H9 (cell line): ENCODE measurements around the gene GNLY. TPM values are rescaled to one million over a fixed set of nuclear protein-coding genes. Genes with fewer than 3 reads are reported as not detected.

Experiments
- DNase-seq: peaks from one replicate; pipeline ENCODE4 v3.0.0-alpha.2; 2017
- H2AFZ ChIP-seq: one replicate; pipeline ENCODE4 v1.6.1; 2013; ENCODE audit warnings: mild to moderate bottlenecking, low read length, control low read depth, moderate library complexity
- H2AK5ac ChIP-seq: 2 replicates; pipeline ENCODE4 v1.6.1; 2013; ENCODE audit warnings: low read length, control low read depth, mixed read lengths; ENCODE audit not compliant: insufficient read length
- H2BK120ac ChIP-seq: one replicate; pipeline ENCODE4 v1.6.1; 2013; ENCODE audit warnings: low read depth, mild to moderate bottlenecking, low read length, control low read depth, inconsistent platforms; ENCODE audit not compliant: poor library complexity, severe bottlenecking
- H2BK12ac ChIP-seq: 2 replicates; pipeline ENCODE4 v1.6.1; 2013; ENCODE audit warnings: low read length, control low read depth, mixed read lengths, low read depth; ENCODE audit not compliant: insufficient read length
- H2BK15ac ChIP-seq: 2 replicates; pipeline ENCODE4 v1.6.1; 2013; ENCODE audit warnings: low read depth, low read length, control low read depth
- H2BK20ac ChIP-seq: one replicate; pipeline ENCODE4 v1.6.1; 2013; ENCODE audit warnings: low read depth, mild to moderate bottlenecking, low read length, control low read depth, inconsistent platforms; ENCODE audit not compliant: poor library complexity, severe bottlenecking
- H2BK5ac ChIP-seq: 2 replicates; pipeline ENCODE4 v1.6.1; 2013; ENCODE audit warnings: low read length, control low read depth, mixed read lengths; ENCODE audit not compliant: insufficient read length
- H3K14ac ChIP-seq: 2 replicates; pipeline ENCODE4 v1.6.1; 2013; ENCODE audit warnings: low read length, control low read depth; ENCODE audit not compliant: insufficient read depth
- H3K18ac ChIP-seq: 2 replicates; pipeline ENCODE4 v1.6.1; 2013; ENCODE audit warnings: low read depth, mild to moderate bottlenecking, mixed read lengths, low read length, control low read depth; ENCODE audit not compliant: insufficient read length
- H3K23ac ChIP-seq: 2 replicates; pipeline ENCODE4 v1.6.1; 2013; ENCODE audit warnings: low read length, control low read depth, mixed read lengths, low read depth; ENCODE audit not compliant: insufficient read length
- H3K23me2 ChIP-seq: 2 replicates; pipeline ENCODE4 v1.6.1; 2013; ENCODE audit warnings: low read depth, mild to moderate bottlenecking, mixed read lengths, low read length, control low read depth; ENCODE audit not compliant: insufficient read length, poor library complexity, severe bottlenecking
- H3K27ac ChIP-seq: 2 replicates; pipeline ENCODE4 v1.5.1; 2013; ENCODE audit warnings: low read length, control low read depth, mixed read lengths, low read depth; ENCODE audit not compliant: insufficient read length
- H3K27me3 ChIP-seq: 2 replicates; pipeline ENCODE4 v1.6.1; 2013; ENCODE audit warnings: low read length, control low read depth, inconsistent platforms; ENCODE audit not compliant: insufficient read depth
- H3K4ac ChIP-seq: 2 replicates; pipeline ENCODE4 v1.6.1; 2013; ENCODE audit warnings: low read depth, mild to moderate bottlenecking, control low read depth, inconsistent platforms, low read length, moderate library complexity
- H3K4me1 ChIP-seq: 2 replicates; pipeline ENCODE4 v1.6.1; 2013; ENCODE audit warnings: low read length, control low read depth, inconsistent platforms; ENCODE audit not compliant: insufficient read depth
- H3K4me2 ChIP-seq: 2 replicates; pipeline ENCODE4 v1.6.1; 2013; ENCODE audit warnings: low read length, control low read depth, mixed read lengths; ENCODE audit not compliant: insufficient read length, insufficient read depth
- H3K56ac ChIP-seq: 2 replicates; pipeline ENCODE4 v1.6.1; 2013; ENCODE audit warnings: low read depth, mild to moderate bottlenecking, mixed read lengths, low read length, control low read depth; ENCODE audit not compliant: insufficient read length
- H3K79me1 ChIP-seq: 2 replicates; pipeline ENCODE4 v1.6.1; 2013; ENCODE audit warnings: low read depth, mild to moderate bottlenecking, moderate library complexity, low read length, control low read depth, inconsistent platforms; ENCODE audit not compliant: insufficient read depth, poor library complexity, severe bottlenecking
- H3K79me2 ChIP-seq: 2 replicates; pipeline ENCODE4 v1.6.1; 2013; ENCODE audit warnings: low read length, control low read depth, inconsistent platforms; ENCODE audit not compliant: insufficient read depth
- H3K9ac ChIP-seq: 2 replicates; pipeline ENCODE4 v1.6.1; 2013; ENCODE audit warnings: low read length, control low read depth, mixed read lengths; ENCODE audit not compliant: insufficient read length; ENCODE audit errors: extremely low read depth
- H3K9me3 ChIP-seq: one replicate; pipeline ENCODE4 v1.6.1; 2013; ENCODE audit warnings: low read depth, low read length, inconsistent platforms; ENCODE audit not compliant: control insufficient read depth
- H3T11ph ChIP-seq: one replicate; pipeline ENCODE4 v1.6.1; 2013; ENCODE audit warnings: mild to moderate bottlenecking, low read length, control low read depth, inconsistent platforms
- H4K20me1 ChIP-seq: one replicate; pipeline ENCODE4 v1.6.1; 2013; ENCODE audit not compliant: control insufficient read depth, insufficient read length, insufficient read depth
- H4K5ac ChIP-seq: 2 replicates; pipeline ENCODE4 v1.6.1; 2013; ENCODE audit warnings: low read depth, mild to moderate bottlenecking, mixed read lengths, low read length, control low read depth; ENCODE audit not compliant: insufficient read length
- H4K8ac ChIP-seq: replicated peaks from 2 replicates; pipeline ENCODE4 v1.6.1; 2013; ENCODE audit warnings: low read length, control low read depth, mixed read lengths, low read depth; ENCODE audit not compliant: insufficient read length
- H4K91ac ChIP-seq: 2 replicates; pipeline ENCODE4 v1.6.1; 2013; ENCODE audit warnings: low read depth, mild to moderate bottlenecking, moderate library complexity, mixed read lengths, low read length, control low read depth; ENCODE audit not compliant: insufficient read length
- H3K27ac Mint-ChIP-seq, 3 experiments: 2 replicates in 2 of 3; 3 replicates in 1 of 3; pipeline ENCODE4 v1.8.0; 2020 to 2021; ENCODE audit warnings: mixed read lengths in 3 of 3, mild to moderate bottlenecking in 1 of 3, moderate library complexity in 1 of 3
- H3K27me3 Mint-ChIP-seq: 2 replicates; pipeline ENCODE4 v1.8.0; 2021; ENCODE audit warnings: low read depth, mild to moderate bottlenecking, moderate library complexity, mixed read lengths
- H3K36me3 Mint-ChIP-seq, 3 experiments: 2 replicates in 2 of 3; 3 replicates in 1 of 3; pipeline ENCODE4 v1.8.0; 2020 to 2021; ENCODE audit warnings: low read depth in 3 of 3, mixed read lengths in 3 of 3; ENCODE audit not compliant: insufficient read depth in 1 of 3
- H3K4me1 Mint-ChIP-seq, 2 experiments: 2 replicates each; pipeline ENCODE4 v1.8.0; 2020; ENCODE audit warnings: mixed read lengths in 2 of 2
- H3K4me3 Mint-ChIP-seq, 2 experiments: 2 replicates in 1 of 2; 3 replicates in 1 of 2; pipeline ENCODE4 v1.8.0; 2020 to 2021; ENCODE audit warnings: mild to moderate bottlenecking in 2 of 2, mixed read lengths in 2 of 2, moderate library complexity in 1 of 2
- H3K9me3 Mint-ChIP-seq, 2 experiments: 2 replicates in 1 of 2; 3 replicates in 1 of 2; pipeline ENCODE4 v1.8.0; 2020; ENCODE audit warnings: mild to moderate bottlenecking in 2 of 2, mixed read lengths in 2 of 2, moderate library complexity in 1 of 2
- WGBS: extraction: QIAGEN DNeasy Blood & Tissue Kit; methylation state at CpG from one replicate; pipeline ENCODE4 v1.1.7; 2013; ENCODE audit warnings: missing lambda C conversion rate, low lambda C conversion rate, mixed read lengths; ENCODE audit not compliant: insufficient read length; ENCODE audit errors: extremely low coverage; 5-methylcytosine and 5-hydroxymethylcytosine counted together
- total RNA-seq: library from RNA; stranded (reverse); gene quantifications from 2 replicates; pipeline ENCODE4 v1.2.1, GENCODE V29; 2021
- TF ChIP-seq, protein P1 (sequence below): fragments of 200-600 bp; sonication (generic); conservative IDR thresholded peaks from 3 replicates; pipeline ENCODE4 v1.8.0; 2021; ENCODE audit warnings: antibody characterized with exemption, mild to moderate bottlenecking

Gene GNLY
- total RNA-seq, 1 experiment from 2014 or later, result not detected

GRCh38 chr2:85729825-85730510 is 35.8 kb downstream of the GNLY start:
- Mint-ChIP-seq H3K4me1 (0 out of 4 replicates have a peak, but pooled peaks cover 0 to 3% of the 10 kb centered on the region in 2 experiments), H3K27me3 (peaks cover 20% of the 10 kb centered on the region), H3K4me3 (no peak overlapping the region), H3K9me3 (no peaks in the 10 kb centered on the region), H3K36me3 (no peaks in the 10 kb centered on the region; a peak in 1 of 7 replicates), H3K27ac (no peak overlapping the region)
- Histone ChIP-seq H3K23ac (no peak overlapping the region), H2AFZ (no peak overlapping the region), H4K5ac (no peak overlapping the region), H3K79me1 (no peaks in the 10 kb centered on the region), H3K4ac (no peak overlapping the region), H3K4me2 (no peak overlapping the region), H2BK120ac (no peak overlapping the region), H3K56ac (no peak overlapping the region), H4K8ac (no peak overlapping the region), H3K27ac (no peak overlapping the region), H3T11ph (no peak overlapping the region), H3K9ac (no peak overlapping the region), H3K23me2 (no peaks in the 10 kb centered on the region), H3K18ac (no peak overlapping the region), H2BK12ac (no peak overlapping the region), H3K14ac (no peak overlapping the region), H4K20me1 (no peaks in the 10 kb centered on the region), H3K79me2 (no peaks in the 10 kb centered on the region), H2BK15ac (no peak overlapping the region), H2BK20ac (no peak overlapping the region), H3K9me3 (no peaks in the 10 kb centered on the region), H3K4me1 (no peaks in the 10 kb centered on the region), H3K27me3 (no peaks in the 10 kb centered on the region), H4K91ac (no peak overlapping the region), H2BK5ac (no peak overlapping the region), H2AK5ac (no peak overlapping the region)
- DNase-seq, result no peak
- WGBS, result no CpG with 5 or more reads among the region's 10 CpGs
- TF ChIP-seq, protein P1, sequence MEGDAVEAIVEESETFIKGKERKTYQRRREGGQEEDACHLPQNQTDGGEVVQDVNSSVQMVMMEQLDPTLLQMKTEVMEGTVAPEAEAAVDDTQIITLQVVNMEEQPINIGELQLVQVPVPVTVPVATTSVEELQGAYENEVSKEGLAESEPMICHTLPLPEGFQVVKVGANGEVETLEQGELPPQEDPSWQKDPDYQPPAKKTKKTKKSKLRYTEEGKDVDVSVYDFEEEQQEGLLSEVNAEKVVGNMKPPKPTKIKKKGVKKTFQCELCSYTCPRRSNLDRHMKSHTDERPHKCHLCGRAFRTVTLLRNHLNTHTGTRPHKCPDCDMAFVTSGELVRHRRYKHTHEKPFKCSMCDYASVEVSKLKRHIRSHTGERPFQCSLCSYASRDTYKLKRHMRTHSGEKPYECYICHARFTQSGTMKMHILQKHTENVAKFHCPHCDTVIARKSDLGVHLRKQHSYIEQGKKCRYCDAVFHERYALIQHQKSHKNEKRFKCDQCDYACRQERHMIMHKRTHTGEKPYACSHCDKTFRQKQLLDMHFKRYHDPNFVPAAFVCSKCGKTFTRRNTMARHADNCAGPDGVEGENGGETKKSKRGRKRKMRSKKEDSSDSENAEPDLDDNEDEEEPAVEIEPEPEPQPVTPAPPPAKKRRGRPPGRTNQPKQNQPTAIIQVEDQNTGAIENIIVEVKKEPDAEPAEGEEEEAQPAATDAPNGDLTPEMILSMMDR, result no peak
